ENCODE results near the gene AFAP1. TPM values are rescaled to one million over a fixed set of nuclear protein-coding genes. Genes with fewer than 3 reads are reported as not detected.

Gene AFAP1
- total RNA-seq, 1 experiment from 2014 or later = 94.7 TPM

- no TSS peak for BruUV-seq (replicated peaks)
- Histone ChIP-seq H3K4me1 (ENCODE audit: control insufficient read depth, insufficient read depth, low read length) (peaks cover 96% of the 10 kb centered on the region), H3K27me3 (ENCODE audit: control insufficient read depth, insufficient read depth, low read length) (no peaks in the 10 kb centered on the region), H3K27ac (ENCODE audit: low read length) (peak overlapping the region; percentile 86), H3K36me3 (ENCODE audit: control insufficient read depth, insufficient read depth, low read length) (no peaks in the 10 kb centered on the region), H3K4me3 (ENCODE audit: low read depth in 2 of 2, low read length in 2 of 2) (no peak overlapping the region), H3K9me3 (ENCODE audit: control insufficient read depth, insufficient read depth, low read depth, low read length) (no peaks in the 10 kb centered on the region)
- ChIA-PET CTCF (no interaction called here), POLR2A (no interaction called here)
- in situ Hi-C loops (cut with HindIII; ENCODE audit: low pct_unique_long_range_greater_than_20kb, low sequenced_read_pairs) = no loop called here
- intact Hi-C loops (cut with micrococcal nuclease; ENCODE audit: unreplicated experiment) = no loop called here
- DNase-seq (ENCODE audit: low read depth, low spot score) (no peak), ATAC-seq (no peak)
- TF ChIP-seq SIN3A (IDR thresholded peaks at IDR 0.05; ENCODE audit: borderline replicate concordance, insufficient read depth, low read depth, low read length) = no peak
- TF ChIP-seq CTCF (IDR thresholded peaks at IDR 0.05) = no peak
- no peak for TF ChIP-seq REST (IDR thresholded peaks at IDR 0.05; ENCODE audit: insufficient read depth in 1 of 2, low read depth in 2 of 2, low read length in 1 of 2)
- TF ChIP-seq TCF7L2 (IDR thresholded peaks at IDR 0.05; ENCODE audit: low read depth, low read length) = no peak
Observed at GRCh38 chr4:7901311-7901885, 38.3 kb downstream of the AFAP1 start.

- intact Hi-C loops (cut with micrococcal nuclease; ENCODE audit: unreplicated experiment) (no loop called here), in situ Hi-C loops (cut with HindIII; ENCODE audit: low pct_unique_long_range_greater_than_20kb, low sequenced_read_pairs) (no loop called here)
- no TSS peak for BruUV-seq (replicated peaks)
- no peak for ATAC-seq
- Histone ChIP-seq H3K36me3 (ENCODE audit: control insufficient read depth, insufficient read depth, low read length) (no peaks in the 10 kb centered on the region), H3K9me3 (ENCODE audit: control insufficient read depth, insufficient read depth, low read depth, low read length) (no peaks in the 10 kb centered on the region), H3K27ac (ENCODE audit: low read length) (peak overlapping the region; percentile 86), H3K4me3 (ENCODE audit: low read depth in 2 of 2, low read length in 2 of 2) (no peak overlapping the region), H3K27me3 (ENCODE audit: control insufficient read depth, insufficient read depth, low read length) (no peaks in the 10 kb centered on the region), H3K4me1 (ENCODE audit: control insufficient read depth, insufficient read depth, low read length) (peaks cover 96% of the 10 kb centered on the region)
- DNase-seq (ENCODE audit: low read depth, low spot score) = no peak
- ChIA-PET POLR2A (no interaction called here), CTCF (no interaction called here)
- no peak; the same call in 1 of the 2 replicates for TF ChIP-seq POLR2AphosphoS5 (IDR thresholded peaks at IDR 0.05; ENCODE audit: low read depth, low read length)
- TF ChIP-seq CTCF (IDR thresholded peaks at IDR 0.05) = no peak
Observed at GRCh38 chr4:7900334-7900909, 39.2 kb downstream of the AFAP1 start.
